ENCODE results near the gene TMEM26. TPM values are rescaled to one million over a fixed set of nuclear protein-coding genes. Genes with fewer than 3 reads are reported as not detected.

Gene TMEM26
- total and polyA plus RNA-seq, 2 donors from 2014 or later: 1.2 to 1.6 TPM

DNA sequence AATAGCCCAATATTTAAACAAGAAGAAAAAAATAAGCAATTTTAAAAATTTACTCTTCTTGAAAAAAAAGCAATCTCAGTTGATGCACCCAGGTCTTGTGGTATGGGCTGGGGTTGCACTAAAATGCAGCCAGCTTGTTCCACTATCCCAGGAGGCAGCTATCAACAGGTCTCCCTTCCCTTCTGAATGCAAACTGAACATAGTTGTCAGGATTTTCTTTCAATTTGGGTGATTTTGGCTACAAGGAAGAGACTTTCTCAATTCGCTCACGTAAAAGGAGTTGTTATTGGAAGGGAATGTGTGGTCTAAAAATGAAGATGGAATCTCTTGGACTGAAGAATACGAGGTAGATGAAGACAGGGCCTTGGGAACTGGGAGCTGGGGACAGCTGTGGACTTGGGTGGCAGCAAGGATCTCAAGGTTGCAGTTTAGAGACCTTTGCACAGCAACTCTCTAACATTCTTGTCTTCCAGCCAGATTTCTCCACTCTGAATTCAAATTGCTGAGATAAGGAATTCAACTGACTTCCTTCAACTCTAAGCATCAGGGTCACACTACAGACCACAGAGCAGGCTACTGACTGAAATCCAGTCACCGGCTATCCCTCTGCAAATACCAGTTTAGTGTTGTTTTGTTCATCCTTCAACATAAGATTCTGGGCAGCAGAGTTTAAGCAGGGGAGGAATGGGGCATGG is 3.1 kb upstream of the TMEM26 start:
- no peak overlapping the region for H3K9ac ChIP-seq (ENCODE audit: low read length in 3 of 3)
- peak overlapping the region in 1 of 2 donors; percentile 30 for H3K27ac ChIP-seq (ENCODE audit: low read depth in 2 of 2, low read length in 2 of 2)
- intact Hi-C loops (cut with DNase I): no loop called here
- H3K4me3 ChIP-seq (ENCODE audit: low read length in 3 of 3): no peak overlapping the region
- no peaks in the 10 kb centered on the region for H3K9me3 ChIP-seq (ENCODE audit: control insufficient read depth in 2 of 3, insufficient read depth in 1 of 3, low read length in 3 of 3)
- H3K27me3 ChIP-seq (ENCODE audit: control insufficient read depth, insufficient read depth, low read length): no peaks in the 10 kb centered on the region
- FAIRE-seq (no peak), DNase-seq (peak in 1 of 5 donors; percentile 44)
- no peaks in the 10 kb centered on the region for H3K36me3 ChIP-seq (ENCODE audit: control insufficient read depth in 2 of 3, insufficient read depth in 3 of 3, low read length in 3 of 3)
- H3K4me1 ChIP-seq (ENCODE audit: control insufficient read depth in 2 of 3, insufficient read depth in 2 of 3, low read depth in 1 of 3, low read length in 3 of 3): peaks cover 0 to 13% (median 10%) of the 10 kb centered on the region in 3 donors
- TF ChIP-seq, protein P1, sequence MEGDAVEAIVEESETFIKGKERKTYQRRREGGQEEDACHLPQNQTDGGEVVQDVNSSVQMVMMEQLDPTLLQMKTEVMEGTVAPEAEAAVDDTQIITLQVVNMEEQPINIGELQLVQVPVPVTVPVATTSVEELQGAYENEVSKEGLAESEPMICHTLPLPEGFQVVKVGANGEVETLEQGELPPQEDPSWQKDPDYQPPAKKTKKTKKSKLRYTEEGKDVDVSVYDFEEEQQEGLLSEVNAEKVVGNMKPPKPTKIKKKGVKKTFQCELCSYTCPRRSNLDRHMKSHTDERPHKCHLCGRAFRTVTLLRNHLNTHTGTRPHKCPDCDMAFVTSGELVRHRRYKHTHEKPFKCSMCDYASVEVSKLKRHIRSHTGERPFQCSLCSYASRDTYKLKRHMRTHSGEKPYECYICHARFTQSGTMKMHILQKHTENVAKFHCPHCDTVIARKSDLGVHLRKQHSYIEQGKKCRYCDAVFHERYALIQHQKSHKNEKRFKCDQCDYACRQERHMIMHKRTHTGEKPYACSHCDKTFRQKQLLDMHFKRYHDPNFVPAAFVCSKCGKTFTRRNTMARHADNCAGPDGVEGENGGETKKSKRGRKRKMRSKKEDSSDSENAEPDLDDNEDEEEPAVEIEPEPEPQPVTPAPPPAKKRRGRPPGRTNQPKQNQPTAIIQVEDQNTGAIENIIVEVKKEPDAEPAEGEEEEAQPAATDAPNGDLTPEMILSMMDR (IDR thresholded peaks at IDR 0.05; ENCODE audit: borderline replicate concordance, extremely low read depth, insufficient read depth): no peak

DNA sequence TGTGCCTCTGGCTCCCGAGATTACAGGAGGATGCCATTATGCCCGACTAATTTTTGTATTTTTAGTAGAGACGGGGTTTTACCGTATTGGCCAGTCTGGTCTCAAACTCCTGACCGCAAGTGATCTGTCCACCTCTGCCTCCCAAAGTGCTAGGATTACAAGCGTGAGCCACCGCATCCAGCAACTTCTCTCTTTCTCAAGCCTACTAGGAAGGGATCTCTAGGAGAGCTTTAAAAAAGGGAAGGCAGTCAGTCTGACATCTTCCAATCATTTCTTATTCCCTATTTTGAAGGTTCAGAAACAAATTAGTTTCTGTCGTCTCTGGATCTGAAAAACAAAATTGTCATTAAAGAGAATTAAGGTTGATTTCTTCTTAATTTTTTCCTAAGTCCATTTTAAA is 2.5 kb upstream of the TMEM26 start:
- Histone ChIP-seq H3K9me3 (ENCODE audit: control insufficient read depth in 2 of 3, insufficient read depth in 1 of 3, low read length in 3 of 3) (no peaks in the 10 kb centered on the region), H3K4me3 (ENCODE audit: low read length in 3 of 3) (no peak overlapping the region), H3K4me1 (ENCODE audit: control insufficient read depth in 2 of 3, insufficient read depth in 2 of 3, low read depth in 1 of 3, low read length in 3 of 3) (peaks cover 0 to 13% (median 10%) of the 10 kb centered on the region in 3 donors), H3K9ac (ENCODE audit: low read length in 3 of 3) (no peak overlapping the region), H3K36me3 (ENCODE audit: control insufficient read depth in 2 of 3, insufficient read depth in 3 of 3, low read length in 3 of 3) (no peaks in the 10 kb centered on the region), H3K27me3 (ENCODE audit: control insufficient read depth, insufficient read depth, low read length) (no peaks in the 10 kb centered on the region), H3K27ac (ENCODE audit: low read depth in 2 of 2, low read length in 2 of 2) (no peak overlapping the region)
- intact Hi-C loops (cut with DNase I): no loop called here
- DNase-seq: no peak
- FAIRE-seq: no peak
- TF ChIP-seq, protein P1 (IDR thresholded peaks at IDR 0.05; ENCODE audit: borderline replicate concordance, extremely low read depth, insufficient read depth): no peak

DNA sequence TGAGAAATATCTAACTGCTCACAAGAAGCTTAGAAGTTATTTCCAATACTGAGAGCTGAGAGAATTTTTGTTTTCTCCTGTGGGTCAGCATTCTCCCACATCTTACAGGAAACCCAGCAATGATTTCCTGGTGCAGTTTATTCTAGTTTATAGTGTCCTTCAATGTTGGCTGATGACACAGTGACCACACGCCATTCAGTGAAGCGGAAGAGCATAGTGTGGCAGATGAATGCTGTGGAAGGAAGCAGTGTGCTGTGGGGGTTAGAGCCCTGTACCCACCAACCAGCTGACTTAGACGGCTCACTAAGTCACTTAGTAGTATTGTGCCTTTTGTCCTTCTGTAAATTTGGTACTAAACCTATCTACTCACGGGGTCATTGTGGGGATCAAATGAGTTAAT is 1.4 kb upstream of the TMEM26 start:
- no peaks in the 10 kb centered on the region for H3K36me3 ChIP-seq (ENCODE audit: control insufficient read depth in 2 of 3, insufficient read depth in 3 of 3, low read length in 3 of 3)
- H3K4me1 ChIP-seq (ENCODE audit: control insufficient read depth in 2 of 3, insufficient read depth in 2 of 3, low read depth in 1 of 3, low read length in 3 of 3): peaks cover 0 to 13% (median 10%) of the 10 kb centered on the region in 3 donors
- DNase-seq: no peak
- intact Hi-C loops (cut with DNase I): no loop called here
- TF ChIP-seq, protein P1 (IDR thresholded peaks at IDR 0.05; ENCODE audit: borderline replicate concordance, extremely low read depth, insufficient read depth): no peak
- H3K9ac ChIP-seq (ENCODE audit: low read length in 3 of 3): no peak overlapping the region
- H3K27me3 ChIP-seq (ENCODE audit: control insufficient read depth, insufficient read depth, low read length): no peaks in the 10 kb centered on the region
- no peaks in the 10 kb centered on the region for H3K9me3 ChIP-seq (ENCODE audit: control insufficient read depth in 2 of 3, insufficient read depth in 1 of 3, low read length in 3 of 3)
- no peak overlapping the region for H3K27ac ChIP-seq (ENCODE audit: low read depth in 2 of 2, low read length in 2 of 2)
- FAIRE-seq: no peak
- H3K4me3 ChIP-seq (ENCODE audit: low read length in 3 of 3): no peak overlapping the region
